GM19455 (cell line): Measurements from ENCODE around the gene EEPD1.

Source experiments
- ATAC-seq: cut with Tn5 transposase; IDR thresholded peaks from one replicate; pipeline ENCODE4 v1.9.1; 2021; ENCODE audit not compliant: unreplicated experiment

The EEPD1 gene

DNA sequence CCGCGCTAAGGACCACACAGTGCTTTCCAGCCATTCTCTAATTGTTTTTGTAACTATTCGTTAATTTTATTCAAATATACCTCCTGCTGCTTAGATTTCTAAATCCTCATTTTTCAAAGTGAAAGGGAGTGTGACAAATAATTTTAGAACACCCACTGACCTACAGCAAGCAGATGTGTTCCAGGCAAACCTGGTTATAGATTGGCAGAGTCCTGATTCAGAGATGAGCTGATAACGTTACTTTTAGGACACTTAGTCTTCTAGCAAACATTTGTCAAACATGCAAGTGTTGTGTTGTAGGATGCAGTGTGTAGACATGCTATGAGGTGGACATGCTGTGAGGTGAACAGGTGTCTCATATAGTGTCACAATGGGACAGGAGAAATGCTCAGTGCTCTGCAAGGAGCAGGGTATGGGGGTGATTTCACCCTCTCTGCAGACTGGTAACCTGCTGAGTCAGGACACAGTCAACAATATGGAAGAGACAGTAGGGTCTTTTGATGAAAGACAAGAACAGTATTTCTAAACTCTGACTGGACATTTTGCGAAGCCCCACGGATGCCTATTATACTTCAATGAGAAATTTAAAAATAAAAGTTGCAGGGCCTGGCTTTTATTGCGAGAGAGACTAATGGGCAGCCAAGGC is 144.4 kb downstream of the EEPD1 start:
- no peak for ATAC-seq

DNA sequence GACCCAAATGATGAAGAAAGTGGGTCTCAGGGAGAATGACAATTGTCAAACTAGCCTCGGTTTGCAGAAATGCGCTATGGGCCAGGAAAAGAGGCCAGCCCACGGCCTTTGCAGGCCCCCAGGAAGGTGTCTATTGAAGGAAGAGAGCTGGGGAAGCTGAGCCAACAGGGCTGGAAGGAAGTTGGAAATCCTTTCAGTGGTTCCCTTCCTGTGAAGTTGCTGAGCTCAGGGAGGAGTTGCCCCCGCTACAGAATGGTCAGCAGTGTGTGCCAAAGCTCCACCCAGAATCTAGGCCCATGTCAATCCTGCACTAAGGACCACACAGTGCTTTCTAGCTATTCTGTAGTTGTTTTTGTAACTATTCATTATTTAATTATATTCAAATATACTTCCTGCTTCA is 145.1 kb downstream of the EEPD1 start:
- no peak for ATAC-seq

DNA sequence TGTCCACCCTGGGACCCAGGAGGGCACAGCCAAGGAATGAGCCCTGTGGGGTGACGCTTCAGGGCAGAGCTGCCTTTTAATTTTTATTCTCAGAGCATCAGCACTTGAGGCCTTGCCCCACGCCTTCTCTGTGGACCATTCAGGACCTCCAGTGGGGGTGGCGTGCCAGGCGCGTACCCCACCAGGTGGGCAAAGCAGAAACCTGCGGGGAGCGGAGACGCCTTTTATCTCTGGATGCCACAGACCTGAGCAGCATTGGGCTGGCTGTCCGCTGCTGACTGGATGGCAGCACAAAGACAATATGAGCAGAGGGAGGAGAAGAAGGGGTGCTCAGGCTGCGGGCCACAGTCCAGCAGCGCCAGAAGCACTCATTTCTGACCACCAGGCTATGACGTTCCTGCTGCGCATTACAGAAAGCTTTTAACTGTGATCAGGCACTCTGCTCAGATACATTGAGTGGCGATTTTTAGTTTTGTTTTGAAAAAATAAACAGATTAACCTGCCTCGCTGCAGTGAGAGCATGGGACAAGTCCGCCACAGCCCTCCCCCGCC is 146.2 kb downstream of the EEPD1 start:
- ATAC-seq, result no peak

DNA sequence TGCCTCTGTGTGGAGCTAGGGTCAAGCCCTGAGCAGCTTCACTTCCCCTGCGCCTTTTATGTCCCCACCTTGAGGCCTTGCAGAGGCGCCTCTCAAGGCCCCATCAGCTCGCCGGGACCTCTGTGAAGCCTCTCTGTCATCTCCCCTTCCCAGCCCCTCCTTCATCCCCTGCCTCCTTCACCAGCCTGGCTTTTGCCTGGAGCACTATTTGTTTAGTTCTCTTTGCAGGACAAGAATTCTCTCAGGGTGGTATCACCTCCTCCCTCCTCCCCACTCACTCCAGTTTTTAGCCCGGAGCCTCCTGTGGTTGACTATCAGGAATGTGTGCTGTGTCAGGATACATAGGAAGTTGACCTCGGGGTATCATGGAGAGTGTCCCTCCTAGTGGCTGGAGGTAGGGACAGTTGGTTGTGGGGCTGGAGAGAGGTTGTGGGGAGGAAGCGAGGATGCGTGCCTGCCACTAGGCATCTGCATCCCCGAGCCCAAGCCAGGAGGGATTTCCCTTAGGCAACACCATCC is 146.8 kb downstream of the EEPD1 start:
- ATAC-seq, result no peak

DNA sequence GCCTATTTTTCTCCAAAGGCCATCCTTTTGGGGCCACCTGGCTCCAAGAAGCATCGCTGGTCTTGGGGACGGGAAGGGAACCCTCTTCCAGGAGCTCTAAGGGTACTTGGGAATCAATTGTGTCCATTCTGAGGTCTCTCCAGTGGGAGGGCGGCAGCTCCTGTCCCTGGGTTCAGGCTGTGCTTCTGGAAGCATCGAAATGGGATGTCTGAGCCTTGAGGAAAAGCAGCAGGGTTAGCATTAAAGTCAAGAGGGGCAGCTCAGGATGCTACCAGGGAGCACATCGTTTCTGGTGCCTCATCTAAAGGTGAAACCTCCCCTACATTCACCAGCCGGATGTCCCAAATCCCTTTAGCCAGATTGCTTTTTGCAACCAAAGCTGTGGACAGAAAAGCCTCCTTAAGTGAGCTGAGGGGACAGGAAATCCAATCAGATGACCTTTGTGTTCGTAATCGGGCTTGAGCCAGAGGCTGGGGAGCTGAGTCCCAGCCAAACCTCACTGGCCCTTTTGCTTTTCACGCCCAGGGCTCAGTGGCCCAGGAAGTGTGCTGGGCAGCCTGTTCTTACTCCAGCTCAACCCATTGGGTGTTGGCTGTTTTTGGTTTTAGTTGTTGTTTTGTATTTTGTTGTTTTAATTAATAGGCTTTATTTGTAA is 147.8 kb downstream of the EEPD1 start:
- no peak for ATAC-seq

DNA sequence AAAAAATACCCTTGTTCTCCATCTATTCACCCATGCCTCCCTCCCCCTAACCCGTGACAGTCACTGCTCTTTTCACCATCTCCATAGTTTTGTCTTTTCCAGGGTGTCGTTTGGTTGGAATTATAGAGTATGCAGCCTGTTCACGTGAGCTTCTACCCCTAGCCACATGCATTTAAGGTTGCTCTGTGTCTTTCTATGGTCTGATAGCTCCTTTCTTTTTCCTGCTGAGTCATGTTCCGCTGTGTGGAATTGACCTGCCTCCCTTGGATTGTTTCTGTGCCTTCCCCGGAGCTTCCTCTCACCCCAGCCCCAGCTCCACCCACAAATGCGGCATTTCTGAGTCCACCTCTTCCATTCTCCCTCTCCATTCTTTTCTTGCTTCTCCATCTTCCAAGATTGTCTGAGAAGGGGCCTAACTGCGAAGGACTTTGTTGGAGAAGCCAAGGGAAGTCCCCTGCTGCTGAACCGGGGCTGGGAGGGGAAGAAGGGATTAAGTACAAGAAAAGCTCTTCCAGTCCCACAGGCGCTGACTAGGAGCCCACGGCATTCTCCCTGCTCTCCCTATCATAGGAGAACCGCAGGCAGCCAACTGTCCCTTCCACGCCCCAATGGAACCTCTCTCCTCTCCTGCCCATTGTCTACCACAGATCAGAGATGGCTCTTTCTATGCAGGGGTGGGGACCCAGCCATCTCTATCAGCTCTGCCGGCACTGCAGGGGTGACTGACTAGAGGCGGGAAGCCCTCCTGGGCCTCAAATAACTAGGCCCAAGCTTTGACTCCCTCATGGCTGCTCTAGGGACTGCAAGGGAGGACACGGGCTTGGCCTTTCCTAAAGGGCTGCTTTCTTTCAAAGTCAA is 149.1 kb downstream of the EEPD1 start:
- ATAC-seq, result no peak

DNA sequence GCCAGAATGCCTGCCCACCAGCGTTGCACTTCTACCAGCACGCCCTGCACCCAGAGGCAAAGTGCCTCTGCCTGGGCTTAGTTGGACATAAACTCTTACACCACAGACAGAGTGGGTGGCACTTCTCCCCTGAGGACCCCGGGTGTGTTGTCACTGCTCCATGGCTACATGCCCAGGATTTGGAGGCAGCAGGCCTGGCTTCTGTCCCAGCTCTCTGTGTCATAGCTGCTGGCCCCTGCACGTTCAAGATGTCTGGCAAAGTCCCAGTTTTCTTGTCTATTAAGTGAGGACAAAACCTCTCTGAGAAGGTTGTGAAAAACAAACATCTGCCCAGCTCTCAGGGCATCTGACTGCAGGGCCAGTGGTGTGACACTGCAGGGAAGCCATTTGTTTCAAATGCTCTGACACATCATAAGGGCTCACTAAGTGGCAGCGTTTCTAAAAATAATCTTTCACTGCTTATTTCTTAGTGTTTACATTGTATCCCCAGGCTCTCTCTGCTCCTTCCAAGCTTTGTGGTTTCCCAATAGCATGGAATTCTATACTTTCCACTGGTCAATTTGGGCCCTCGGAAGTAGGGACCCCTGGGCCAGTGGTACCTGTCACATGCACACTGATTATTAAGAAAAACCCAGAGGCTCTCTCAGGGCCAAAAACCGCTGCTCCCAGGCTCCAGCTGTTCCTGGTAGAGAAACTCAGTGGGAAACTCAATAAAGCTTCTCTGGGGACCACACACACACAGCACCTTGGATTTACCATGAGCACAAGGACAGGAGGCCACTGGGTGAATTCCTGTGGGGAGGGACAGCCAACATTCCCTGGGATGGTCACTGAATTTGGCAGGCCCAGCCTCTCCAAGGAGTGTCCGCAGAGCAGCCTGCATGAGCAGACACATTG is 150.4 kb downstream of the EEPD1 start:
- ATAC-seq, result no peak

DNA sequence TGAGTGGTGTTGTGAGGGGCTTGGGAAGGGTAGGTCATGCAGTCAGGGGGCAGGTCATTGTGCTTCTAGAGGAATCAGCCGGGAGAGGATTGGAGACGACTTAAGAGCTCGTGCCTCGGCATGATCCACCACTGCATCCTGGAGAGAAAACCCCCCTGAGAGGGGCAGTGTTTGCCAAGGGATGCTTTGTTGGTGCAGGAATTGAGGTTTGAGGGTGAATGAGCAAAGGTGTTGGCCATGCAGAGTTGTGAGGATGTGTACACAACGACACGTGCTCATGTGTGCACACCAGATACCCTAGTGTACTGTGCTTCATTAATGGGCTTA is 151.0 kb downstream of the EEPD1 start:
- no peak for ATAC-seq

DNA sequence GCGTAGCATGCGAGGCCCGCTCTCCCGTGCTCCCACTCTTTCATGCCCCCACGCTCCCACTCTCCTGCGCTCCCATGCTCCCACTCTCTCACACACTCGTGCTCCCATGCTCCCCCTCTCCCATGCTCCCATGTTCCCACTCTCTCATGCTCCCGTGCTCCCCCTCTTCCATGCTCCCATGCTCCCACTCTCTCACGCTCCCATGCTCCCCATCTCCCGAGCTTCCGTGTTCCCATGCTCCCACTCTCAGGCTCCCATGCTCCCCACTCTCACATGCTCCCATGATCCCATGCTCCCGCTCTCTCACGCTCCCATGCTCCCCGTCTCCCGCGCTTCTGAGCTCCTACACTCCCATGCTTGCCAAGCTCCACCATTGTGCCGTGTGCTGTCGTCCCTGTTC is 152.2 kb downstream of the EEPD1 start:
- no peak for ATAC-seq

DNA sequence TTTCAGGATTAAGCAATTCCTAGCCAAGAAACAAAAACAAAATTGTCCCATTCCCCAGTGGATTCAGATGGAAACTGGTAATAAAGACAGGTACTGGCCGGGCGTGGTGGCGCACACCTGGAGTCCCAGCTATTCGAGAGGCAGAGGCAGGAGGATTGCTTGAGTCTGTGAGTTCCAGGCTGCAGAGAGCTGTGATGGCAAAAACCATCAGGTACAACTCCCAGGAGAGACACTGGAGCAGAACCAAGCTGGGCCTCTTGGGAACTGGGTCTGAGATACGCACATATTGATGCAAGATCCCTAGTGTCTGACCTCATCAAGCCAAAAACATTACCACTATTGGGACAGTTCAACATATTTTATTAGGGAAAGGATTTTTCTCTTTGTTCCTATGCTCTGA is 152.6 kb downstream of the EEPD1 start:
- ATAC-seq, result no peak

DNA sequence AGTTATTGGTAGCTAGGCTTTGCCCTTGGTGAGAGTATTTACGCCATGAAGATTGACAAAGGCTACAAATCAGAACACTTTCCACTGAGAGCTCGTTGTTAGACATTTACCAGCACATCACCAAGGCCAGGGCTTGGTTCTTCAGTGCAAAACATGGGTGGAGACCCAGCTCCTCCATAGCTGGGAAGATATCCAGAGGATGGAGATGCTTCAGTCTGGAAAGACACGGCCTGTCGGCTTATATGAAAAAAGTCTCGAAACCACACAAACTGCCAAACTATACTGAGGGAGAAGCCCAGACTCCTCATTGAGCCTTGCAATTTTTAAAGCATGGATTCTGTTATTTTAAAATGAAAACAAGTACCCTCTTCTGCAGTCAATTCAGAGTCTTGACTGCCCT is 153.2 kb downstream of the EEPD1 start:
- no peak for ATAC-seq

DNA sequence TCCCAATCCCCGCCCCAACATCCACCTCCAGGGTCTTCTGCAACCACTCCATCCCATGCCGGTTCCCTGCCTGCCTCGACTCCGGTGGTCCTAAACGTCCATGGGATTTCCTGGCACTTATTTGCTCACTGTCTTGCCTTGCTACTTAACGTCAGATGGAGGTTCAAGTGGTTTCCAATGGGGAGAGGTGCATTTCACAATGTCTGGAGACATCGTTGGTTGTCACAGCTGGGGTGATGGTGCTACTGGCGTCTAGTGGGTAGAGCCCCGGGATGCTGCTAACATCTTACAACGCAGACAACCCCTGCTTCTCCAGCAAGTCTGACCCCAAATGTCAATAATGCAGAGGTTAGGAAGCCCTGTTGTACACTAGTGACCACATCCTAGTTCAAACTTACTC is 153.7 kb downstream of the EEPD1 start:
- ATAC-seq, result no peak

DNA sequence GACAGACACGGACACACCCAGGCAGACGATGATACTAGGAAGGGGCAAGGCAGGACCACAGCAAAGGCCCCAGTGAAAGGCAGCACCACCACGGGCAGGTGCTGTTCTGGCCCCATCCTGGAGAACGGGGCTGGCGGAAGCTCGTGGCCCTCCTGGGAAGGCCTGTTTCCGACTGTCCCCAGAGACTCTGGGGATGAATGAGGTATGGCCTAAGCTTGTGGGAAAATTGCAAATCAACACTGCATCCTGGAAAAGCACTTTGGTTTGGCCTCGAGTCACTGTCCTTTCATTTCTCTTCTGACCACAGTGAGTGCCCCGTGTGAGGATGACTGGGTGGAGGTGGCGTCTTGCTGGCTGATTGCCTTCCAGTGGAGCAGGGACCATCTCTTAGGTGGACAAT is 155.0 kb downstream of the EEPD1 start:
- no peak for ATAC-seq

DNA sequence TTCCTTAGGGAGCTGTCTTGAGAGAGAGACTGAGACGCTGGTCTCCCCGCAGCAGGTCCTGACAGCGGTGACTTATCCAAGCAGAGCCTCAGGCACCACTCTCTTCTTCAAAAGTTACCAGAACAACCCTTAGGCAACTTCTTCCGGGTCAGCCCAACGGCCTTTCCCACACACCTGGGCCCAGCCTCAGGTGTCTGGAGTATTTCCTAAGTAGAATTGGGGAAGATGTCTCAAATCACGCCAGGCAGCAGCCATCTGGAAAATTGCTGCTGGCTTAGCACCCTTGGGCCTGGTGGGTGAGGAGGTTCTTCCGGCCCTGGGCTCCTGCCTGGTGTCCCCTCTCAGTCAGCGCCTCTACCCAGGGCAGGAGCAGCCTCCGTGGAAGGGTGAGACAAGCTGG is 156.2 kb downstream of the EEPD1 start:
- ATAC-seq, result no peak

DNA sequence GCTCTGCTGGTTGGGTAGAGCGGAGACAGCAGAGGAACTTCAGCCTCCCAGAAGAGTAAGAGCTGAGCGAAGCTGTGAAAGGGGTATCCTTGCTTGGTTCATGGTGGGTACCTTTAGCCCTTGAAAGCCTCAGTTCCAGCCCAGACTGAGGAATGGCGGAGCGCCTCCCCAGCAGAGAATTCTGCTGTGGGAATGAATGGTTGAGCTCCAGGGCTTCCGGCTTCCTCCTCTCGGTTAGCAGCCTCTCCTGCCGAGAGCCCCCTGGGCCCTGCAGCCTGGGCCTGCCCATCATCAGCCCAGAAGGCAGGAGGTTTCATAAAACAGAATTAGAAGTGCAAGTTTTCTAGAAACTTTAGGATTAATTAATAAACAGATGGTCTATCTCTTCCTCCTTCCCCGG is 156.7 kb downstream of the EEPD1 start:
- no peak for ATAC-seq

DNA sequence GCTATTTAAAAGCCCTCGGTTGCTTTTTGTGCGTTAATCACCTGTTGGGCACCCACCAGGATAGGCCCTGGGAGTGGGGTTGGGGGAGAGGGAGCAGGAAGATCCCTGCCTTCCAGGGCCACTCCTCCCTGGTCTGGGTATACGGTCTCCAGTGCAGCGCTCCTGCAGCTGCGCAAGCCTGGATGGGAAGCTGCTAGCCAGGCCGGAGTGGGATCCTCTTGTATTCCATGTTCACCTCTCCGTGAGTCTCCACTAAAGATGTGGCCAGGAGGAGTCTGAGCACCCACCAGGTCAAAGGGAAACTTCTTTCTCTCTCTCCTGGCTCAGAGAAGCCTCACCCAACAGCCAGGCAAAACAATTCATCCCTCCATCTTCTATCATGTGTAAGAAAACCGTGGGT is 157.8 kb downstream of the EEPD1 start:
- ATAC-seq, result no peak

DNA sequence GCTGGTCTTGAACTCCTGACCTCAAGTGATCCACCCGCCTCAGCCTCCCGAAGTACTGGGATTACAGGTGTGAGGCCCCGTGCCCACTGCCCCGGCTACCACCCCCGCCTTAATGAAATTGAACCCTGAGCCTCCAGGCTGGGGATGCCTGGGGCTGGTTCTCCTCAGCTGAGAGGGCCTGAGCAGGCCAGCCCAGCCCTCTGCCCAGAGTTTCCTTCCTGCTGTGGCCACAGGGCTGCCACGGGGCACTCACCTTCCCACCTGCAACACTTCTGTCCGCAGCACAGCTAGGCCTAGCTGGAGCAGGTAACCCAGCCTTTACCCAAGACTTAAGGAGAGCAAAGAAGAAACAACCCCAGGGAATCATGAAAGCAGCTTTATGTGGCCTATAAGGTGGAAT is 158.5 kb downstream of the EEPD1 start:
- ATAC-seq, result no peak

DNA sequence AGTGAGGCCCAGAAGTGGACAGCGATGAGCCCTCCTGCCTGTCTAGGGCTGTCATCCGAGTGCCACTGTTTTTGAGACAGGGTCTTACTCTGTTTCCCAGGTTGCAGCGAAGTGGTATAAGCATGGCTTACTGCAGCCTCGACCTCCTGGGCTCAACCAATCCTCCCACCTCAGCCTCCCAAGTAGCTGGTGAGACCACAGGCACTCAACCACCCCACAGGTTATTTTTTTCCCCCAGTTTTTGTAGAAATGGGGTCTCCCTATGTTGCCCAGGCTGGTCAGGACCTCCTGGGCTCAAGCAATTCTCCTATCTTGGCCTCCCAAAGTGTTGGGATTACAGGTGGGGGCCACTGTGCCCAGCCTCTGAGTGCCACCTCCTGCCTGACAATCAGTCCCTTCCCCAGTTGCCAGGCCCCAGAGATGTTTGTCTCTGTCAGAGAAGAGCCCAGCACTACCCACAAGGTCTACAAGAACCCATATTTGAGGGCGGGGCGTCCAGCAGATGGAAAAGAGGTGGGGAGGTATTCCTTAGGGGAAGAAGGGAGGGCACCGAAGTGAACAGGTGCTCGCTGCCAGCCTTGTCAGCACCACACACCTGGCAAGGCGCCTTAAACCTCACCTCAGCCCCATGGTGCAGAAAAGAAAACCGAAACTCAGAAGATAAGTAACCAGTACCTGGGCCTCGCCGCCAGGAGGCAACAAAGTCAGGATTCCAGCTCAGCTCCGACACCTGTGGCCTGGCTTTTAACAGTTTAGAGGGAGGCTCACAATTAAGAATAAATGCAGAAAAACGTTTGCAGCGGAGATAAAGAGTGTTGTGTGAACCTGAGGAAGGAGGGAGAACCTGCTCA is 159.2 kb downstream of the EEPD1 start:
- ATAC-seq, result peak; percentile 90

DNA sequence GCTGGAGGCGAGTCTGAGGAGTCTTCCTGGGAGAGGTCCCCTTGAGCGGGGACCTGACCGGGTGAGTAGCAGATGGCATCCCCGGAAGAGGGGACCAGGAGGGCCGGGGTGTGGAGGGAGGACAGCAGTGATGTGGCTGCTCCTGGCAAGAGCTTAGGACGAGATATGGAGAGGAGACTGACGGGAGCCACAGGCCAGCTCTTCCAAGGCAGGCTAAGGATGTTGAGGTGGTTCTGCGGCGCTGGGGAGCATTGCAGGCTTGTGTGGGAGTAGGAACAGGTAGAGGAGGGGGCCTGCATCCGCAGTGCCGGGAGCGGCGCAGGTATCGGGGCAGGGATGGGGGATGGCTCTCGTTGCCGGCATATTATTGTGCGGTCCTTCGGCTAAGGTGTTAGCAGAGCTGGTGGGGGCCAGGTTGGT is 159.9 kb downstream of the EEPD1 start:
- no peak for ATAC-seq

DNA sequence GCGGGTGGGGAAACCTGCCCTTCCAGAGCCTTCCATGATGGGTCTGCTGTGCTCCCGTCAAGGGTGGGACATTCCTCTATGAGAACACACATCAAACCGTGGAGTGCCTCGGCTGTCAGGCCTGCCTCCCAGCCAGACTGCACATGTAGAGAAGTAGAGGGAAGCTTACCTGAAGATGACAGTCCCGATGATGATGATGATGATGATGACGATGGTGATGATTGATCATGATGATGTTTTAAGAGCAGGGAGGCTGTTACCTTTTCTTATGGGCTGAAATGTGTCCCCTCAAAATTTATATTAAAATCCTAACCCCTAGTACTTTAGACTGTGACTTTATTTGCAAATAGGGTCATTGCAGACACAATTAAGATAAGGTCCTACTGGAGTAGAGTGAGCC is 160.6 kb downstream of the EEPD1 start:
- ATAC-seq, result no peak
